AG04449 (cell line): Measurements from ENCODE around the gene PLSCR4.

Experiments
- CTCF ChIA-PET: fragments of 350-600 bp; formaldehyde crosslinking; extraction: SDS; loops from one replicate; lab custom pipeline; 2021; ENCODE audit warnings: antibody characterized with exemption; lab: Yijun Ruan, JAX
- POLR2A ChIA-PET: fragments of 400-600, 350-600 bp; formaldehyde crosslinking; extraction: SDS; loops from one replicate; lab custom pipeline; 2020; ENCODE audit warnings: antibody characterized with exemption, inconsistent platforms; lab: Yijun Ruan, JAX
- DNase-seq: peaks from one replicate; pipeline ENCODE4 v3.0.0-alpha.2; 2010; ENCODE audit warnings: low read depth, low spot score
- H3K4me3 ChIP-seq: 2 replicates; pipeline ENCODE4 v1.5.1; 2011; ENCODE audit warnings: low read depth, mild to moderate bottlenecking, control low read depth, low read length
- TF ChIP-seq, protein P1 (sequence below): IDR thresholded peaks from one replicate; pipeline ENCODE4 v1.5.1; 2011; ENCODE audit warnings: mild to moderate bottlenecking, moderate library complexity, low read length, control low read depth, inconsistent platforms; ENCODE audit not compliant: insufficient read depth; ENCODE audit errors: missing control alignments

The PLSCR4 gene

DNA sequence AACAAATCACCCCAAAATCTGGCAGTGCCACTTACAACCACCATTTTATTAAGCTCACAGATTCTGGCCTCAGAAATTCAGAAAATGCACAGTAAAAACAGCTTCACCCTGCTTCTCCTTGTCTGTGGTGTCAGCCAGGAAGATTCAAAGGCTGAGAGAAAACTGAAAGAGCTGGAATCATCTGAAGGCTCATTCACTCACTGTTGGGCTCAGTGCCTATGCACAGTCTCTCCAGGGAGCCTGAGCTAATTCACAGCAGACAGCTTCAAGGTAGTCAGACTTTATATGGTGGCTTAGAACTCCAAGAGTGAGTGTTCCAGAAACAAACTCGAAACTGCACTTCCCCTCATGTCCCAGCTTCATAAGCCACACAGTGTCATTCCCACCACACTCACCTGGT lies 73.4 kb downstream of the PLSCR4 start:
- H3K4me3 ChIP-seq = no peak overlapping the region
- TF ChIP-seq, protein P1, sequence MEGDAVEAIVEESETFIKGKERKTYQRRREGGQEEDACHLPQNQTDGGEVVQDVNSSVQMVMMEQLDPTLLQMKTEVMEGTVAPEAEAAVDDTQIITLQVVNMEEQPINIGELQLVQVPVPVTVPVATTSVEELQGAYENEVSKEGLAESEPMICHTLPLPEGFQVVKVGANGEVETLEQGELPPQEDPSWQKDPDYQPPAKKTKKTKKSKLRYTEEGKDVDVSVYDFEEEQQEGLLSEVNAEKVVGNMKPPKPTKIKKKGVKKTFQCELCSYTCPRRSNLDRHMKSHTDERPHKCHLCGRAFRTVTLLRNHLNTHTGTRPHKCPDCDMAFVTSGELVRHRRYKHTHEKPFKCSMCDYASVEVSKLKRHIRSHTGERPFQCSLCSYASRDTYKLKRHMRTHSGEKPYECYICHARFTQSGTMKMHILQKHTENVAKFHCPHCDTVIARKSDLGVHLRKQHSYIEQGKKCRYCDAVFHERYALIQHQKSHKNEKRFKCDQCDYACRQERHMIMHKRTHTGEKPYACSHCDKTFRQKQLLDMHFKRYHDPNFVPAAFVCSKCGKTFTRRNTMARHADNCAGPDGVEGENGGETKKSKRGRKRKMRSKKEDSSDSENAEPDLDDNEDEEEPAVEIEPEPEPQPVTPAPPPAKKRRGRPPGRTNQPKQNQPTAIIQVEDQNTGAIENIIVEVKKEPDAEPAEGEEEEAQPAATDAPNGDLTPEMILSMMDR = no peak
- ChIA-PET CTCF (interaction anchor here (0.7 to 3.7 kb wide), 8 partner anchors 8 to 400 kb away, joined by 3 to 56 read pairs (median 5); no protein-coding TSS in a partner anchor), POLR2A (interaction anchor here (0.7 kb wide), 1 partner anchor 16 kb away, joined by 3 read pairs; the partner anchor contains the start of gene PLOD2)
- DNase-seq = no peak

DNA sequence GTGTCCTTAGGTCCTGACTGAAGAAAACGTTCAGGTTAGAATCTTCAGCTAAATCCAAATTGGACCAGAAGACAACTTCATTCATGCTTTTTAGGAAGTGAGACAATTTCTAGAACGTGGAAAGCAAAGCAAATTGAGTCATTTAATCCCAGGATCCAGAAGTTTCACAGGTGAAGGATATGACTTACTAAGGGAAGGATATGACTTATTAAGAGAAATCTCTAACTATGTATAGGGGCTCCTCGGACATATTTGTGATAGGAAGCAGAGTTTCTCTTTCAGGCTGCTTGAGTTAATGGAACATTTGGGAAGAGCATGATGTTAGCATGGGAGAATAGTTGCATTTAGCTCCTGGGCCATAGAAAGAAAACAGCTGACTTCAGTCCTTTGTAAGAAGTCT lies 73.8 kb downstream of the PLSCR4 start:
- CTCF ChIA-PET = interaction anchor here (0.7 to 3.7 kb wide), 8 partner anchors 9 to 401 kb away, joined by 3 to 56 read pairs (median 5); no protein-coding TSS in a partner anchor
- DNase-seq = no peak
- POLR2A ChIA-PET = no interaction called here
- no peak overlapping the region for H3K4me3 ChIP-seq
- TF ChIP-seq, protein P1 = no peak

DNA sequence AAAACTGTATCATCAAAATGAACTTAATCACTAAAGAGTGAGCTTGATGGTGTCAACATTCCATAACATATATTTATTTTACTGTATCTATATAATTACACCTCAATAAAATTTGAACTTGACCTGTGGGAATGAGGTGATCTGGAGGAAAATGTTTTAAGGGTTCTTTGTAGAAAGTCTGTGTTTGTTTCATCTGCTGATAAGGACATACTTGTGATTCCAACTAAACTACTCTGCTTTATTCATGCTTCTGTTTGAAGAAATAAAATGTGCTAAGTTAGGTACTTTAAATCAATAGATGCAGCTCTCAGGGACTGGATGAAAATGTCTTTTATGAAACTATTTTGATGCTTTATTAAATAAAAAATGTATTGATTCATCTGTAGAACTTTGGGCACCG lies 78.3 kb downstream of the PLSCR4 start:
- CTCF ChIA-PET = interaction anchor here (1.1 to 5.3 kb wide), 3 partner anchors 11 to 16 kb away, joined by 3 to 33 read pairs (median 6); no protein-coding TSS in a partner anchor
- no peak for DNase-seq
- no peak overlapping the region for H3K4me3 ChIP-seq
- POLR2A ChIA-PET = interaction anchor here (1.7 kb wide), 1 partner anchor 11 kb away, joined by 8 read pairs; the partner anchor contains the start of gene PLOD2
- TF ChIP-seq, protein P1 = no peak

DNA sequence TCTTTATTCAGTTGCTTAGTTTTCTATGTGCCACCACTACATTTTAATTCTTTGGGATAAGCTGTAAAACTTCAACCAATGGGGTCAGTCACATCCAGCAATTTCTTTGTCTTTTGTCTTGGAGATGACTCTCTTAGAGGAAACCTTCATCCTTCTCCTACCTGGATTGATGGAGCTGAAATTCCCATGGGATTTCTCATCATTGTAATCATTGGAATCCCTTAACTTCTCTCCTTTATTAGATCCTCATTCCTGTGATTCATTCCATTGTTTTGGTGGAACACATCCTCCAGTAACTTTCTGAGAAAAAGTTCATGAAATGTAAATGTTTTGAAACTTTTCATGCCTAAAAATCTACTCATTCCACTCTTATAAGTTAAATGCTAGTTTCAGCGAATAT lies 80.3 kb downstream of the PLSCR4 start:
- CTCF ChIA-PET = interaction anchor here (2.2 to 5.3 kb wide), 3 partner anchors 13 to 18 kb away, joined by 5 to 33 read pairs (median 6); no protein-coding TSS in a partner anchor
- POLR2A ChIA-PET = interaction anchor here (0.6 kb wide), 1 partner anchor 19 kb away, joined by 3 read pairs; no protein-coding TSS in a partner anchor
- no peak for DNase-seq
- TF ChIP-seq, protein P1 = no peak
- H3K4me3 ChIP-seq = no peak overlapping the region

GRCh38 chr3:146169891-146170290 lies 81.0 kb downstream of the PLSCR4 start:
- ChIA-PET CTCF (interaction anchor here (2.2 to 5.3 kb wide), 2 partner anchors 16 to 19 kb away, joined by 5 to 33 read pairs; no protein-coding TSS in a partner anchor), POLR2A (no interaction called here)
- no peak overlapping the region for H3K4me3 ChIP-seq
- no peak for DNase-seq
- TF ChIP-seq, protein P1 = no peak

GRCh38 chr3:146166826-146167225 lies 84.1 kb downstream of the PLSCR4 start:
- TF ChIP-seq, protein P1 = no peak
- POLR2A ChIA-PET = interaction anchor here (0.7 to 1.4 kb wide), 3 partner anchors 9 to 23 kb away, joined by 3 to 4 read pairs (median 4); no protein-coding TSS in a partner anchor

More at GRCh38 chr3:146166826-146167225, 84.1 kb downstream of the PLSCR4 start:
- CTCF ChIA-PET = interaction anchor here (0.8 to 3.1 kb wide), 9 partner anchors 10 to 390 kb away, joined by 3 to 24 read pairs (median 5); no protein-coding TSS in a partner anchor
- H3K4me3 ChIP-seq = no peak overlapping the region
- DNase-seq = no peak
